ENCODE measurements around the gene C1orf198.

- TF ChIP-seq, protein P1, sequence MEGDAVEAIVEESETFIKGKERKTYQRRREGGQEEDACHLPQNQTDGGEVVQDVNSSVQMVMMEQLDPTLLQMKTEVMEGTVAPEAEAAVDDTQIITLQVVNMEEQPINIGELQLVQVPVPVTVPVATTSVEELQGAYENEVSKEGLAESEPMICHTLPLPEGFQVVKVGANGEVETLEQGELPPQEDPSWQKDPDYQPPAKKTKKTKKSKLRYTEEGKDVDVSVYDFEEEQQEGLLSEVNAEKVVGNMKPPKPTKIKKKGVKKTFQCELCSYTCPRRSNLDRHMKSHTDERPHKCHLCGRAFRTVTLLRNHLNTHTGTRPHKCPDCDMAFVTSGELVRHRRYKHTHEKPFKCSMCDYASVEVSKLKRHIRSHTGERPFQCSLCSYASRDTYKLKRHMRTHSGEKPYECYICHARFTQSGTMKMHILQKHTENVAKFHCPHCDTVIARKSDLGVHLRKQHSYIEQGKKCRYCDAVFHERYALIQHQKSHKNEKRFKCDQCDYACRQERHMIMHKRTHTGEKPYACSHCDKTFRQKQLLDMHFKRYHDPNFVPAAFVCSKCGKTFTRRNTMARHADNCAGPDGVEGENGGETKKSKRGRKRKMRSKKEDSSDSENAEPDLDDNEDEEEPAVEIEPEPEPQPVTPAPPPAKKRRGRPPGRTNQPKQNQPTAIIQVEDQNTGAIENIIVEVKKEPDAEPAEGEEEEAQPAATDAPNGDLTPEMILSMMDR (IDR thresholded peaks at IDR 0.05; ENCODE audit: low read depth, low read length, poor library complexity, severe bottlenecking): no peak
- TF ChIP-seq EZH2phosphoT487 (IDR thresholded peaks at IDR 0.05; ENCODE audit: borderline replicate concordance, low read length): no peak
Measured at GRCh38 chr1:230851291-230851691, 17.0 kb downstream of the C1orf198 start.
